HG03139 (cell line): ENCODE data around the gene ADGRG1.

Source experiments
- ATAC-seq: cut with Tn5 transposase; IDR thresholded peaks from one replicate; pipeline ENCODE4 v1.9.1; 2021; ENCODE audit not compliant: unreplicated experiment

The ADGRG1 gene

DNA sequence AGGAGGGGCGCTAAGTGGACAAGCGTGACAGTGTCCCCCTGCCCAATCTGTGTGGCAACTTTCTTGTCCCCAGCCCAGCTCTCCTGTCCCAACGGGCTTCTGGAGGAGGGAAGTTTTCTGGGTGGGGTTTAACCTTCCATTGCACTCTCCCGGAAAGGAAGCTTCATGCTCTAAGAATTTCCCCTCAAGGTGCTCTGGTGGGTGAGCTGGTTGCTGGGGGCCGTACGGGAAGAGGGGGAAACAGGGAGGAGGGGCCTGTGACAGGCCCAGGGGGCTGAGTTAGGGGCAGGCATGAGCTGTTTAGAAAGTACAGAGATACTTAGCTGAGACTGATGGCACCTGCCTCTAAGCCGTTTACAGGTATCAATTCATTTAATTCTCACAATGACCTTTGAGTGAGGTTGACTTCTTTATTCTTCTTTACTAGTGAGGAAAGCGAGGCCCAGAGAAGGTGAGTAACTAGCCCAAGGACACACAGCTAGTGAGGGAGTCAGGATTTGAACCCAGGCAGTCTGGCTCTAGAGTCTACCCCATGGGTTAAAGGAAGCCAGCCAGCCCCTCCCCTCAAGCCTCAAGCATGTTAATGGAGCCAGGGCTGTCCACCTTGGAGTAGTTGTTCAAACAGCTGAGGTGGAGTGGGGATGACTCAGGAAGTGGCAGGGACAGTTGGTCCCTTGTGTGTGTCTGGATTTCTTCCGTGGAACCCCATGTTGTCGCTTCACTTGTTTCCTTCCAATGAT is 18.9 kb downstream of the ADGRG1 start:
- no peak for ATAC-seq

- ATAC-seq = no peak
Observed at GRCh38 chr16:57648125-57648524, 19.7 kb downstream of the ADGRG1 start.

DNA sequence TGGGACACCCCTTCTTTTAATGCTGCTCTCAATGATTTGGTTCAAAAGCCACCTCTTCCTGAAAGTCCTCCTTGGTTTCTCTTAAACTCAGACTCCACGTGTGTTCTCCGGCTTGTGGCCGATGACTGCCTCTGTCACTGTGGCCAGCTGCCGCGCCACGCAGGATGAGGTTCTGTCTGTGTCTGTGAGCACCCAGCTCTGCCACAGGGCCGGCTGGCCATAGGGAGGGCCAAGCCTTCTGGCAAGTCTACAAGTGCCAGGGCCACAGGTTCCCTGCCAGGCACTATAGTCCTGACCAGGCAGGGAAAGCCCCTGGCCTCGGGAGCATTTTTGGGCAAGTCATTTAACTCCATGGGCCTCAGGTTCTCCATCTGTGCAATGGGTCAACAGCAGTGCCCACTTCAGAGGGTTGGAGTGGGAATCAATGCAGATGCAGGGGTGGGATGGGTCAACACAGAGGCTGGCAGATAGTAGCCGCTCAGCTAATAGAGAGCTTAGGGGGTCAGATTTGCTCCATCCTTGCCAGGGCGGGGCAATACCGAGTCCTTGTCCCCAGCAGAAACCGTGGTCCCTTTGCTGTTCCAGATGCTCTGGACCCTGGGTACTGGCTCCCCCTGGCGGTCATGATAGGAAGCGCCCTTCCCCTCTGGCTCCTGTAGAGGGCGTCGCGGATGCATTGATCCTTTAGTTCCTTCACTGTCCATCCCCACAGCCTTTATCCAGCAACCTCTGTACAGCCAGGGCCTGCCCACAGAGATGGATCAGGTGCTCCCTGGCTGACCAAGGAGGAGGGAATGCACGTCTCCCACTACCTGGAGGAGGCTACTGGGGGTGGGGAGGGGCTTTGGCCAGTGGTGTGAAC is 20.4 kb downstream of the ADGRG1 start:
- no peak for ATAC-seq

DNA sequence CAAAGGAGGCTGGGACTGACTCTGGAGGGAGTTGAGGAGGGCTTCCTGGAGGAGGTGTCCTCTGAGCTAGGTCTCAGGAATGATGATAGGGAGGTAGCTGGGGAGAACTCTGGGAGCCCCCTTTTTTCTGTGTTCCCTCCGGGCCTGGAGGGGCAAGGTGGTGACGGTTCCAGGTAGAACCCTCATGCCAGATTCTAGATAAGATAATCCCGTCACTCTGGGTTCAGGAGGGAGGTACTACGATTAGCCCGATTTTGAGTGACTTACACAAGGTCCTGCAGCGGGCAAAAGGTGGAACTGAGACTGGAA is 21.0 kb downstream of the ADGRG1 start:
- ATAC-seq = no peak

- no peak for ATAC-seq
Observed at GRCh38 chr16:57649846-57650245, 21.4 kb downstream of the ADGRG1 start.

GRCh38 chr16:57651344-57652333 is 23.2 kb downstream of the ADGRG1 start:
- no peak for ATAC-seq

- ATAC-seq = no peak
Observed at GRCh38 chr16:57652695-57653471, 24.5 kb downstream of the ADGRG1 start.

GRCh38 chr16:57653936-57654335 is 25.5 kb downstream of the ADGRG1 start:
- no peak for ATAC-seq

DNA sequence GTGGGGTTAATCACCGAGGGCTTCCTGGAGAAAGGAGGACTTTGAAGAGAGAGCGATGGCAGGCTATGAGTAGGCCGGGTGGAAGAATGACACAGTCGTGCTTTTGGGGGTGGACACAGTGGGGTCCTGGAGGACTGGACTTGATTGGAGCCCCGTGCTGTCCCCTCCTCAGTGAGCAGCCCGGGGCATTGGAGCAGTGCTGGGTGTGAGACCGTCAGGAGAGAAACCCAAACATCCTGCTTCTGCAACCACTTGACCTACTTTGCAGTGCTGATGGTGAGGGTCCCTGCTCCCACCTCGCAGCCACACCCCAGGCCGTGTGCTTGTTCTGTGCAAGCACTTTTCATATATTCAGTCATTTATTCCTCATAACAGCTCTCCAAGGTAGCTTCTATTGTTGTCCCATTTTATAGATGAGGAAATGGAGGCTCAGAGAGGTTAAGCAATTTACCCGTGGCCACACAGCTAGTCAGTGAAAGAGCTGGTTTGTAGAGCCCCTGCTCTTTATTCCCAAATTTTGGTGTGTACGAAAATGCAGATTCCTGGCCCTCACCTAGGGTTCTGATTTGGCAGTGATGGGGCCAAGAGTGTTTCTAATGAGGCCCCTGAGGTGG is 28.0 kb downstream of the ADGRG1 start:
- no peak for ATAC-seq

DNA sequence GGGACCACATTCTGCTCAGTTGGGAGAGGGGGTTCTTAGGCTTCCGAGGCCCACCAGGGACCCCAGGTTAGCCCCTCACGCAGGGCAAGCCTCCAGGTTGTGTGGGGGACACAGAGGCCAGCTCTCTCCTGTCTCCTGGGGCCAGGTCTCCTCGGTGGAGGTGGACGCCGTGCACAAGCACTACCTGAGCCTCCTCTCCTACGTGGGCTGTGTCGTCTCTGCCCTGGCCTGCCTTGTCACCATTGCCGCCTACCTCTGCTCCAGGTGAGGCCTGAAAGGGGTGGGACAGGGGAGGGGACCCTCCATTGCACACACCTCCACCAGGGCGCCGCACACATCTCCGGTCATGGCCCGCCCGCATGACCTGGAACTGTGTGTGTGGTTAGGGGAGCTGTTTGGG is 28.8 kb downstream of the ADGRG1 start:
- ATAC-seq = no peak

DNA sequence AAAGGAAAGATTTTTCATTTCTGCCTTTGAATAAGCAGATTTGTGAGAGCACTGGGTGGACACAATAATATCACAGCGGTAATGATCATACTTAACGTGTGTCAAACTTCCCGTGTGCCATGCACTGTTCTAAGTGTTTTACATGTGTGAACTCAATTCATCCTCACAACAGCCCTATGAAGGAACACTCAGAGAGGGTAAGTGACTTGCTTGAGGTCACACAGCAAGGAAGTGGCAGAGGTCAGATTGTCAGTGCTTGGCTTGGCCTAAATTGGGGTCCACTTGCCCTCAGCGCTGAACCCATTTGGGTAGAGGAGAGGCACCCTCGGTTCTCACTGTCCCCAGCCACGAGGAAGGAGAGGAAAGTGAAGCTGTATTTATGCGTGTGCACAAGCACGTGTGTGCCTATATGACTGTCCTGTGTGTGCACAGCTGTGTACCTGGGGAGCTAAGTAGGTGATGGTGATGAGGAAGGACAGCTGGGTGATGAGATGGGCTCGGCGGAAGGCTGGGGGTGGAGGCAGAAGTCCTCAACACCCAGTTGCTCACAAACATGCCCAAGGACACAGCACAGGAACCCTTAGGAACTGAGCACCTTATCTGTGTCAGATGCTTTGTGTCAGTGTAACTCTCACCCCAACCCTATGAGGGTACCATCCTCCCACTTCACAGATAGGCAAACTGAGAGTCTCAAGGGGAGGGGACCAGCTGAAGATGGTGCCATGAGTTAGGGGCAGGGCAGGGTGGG is 29.9 kb downstream of the ADGRG1 start:
- ATAC-seq = no peak

DNA sequence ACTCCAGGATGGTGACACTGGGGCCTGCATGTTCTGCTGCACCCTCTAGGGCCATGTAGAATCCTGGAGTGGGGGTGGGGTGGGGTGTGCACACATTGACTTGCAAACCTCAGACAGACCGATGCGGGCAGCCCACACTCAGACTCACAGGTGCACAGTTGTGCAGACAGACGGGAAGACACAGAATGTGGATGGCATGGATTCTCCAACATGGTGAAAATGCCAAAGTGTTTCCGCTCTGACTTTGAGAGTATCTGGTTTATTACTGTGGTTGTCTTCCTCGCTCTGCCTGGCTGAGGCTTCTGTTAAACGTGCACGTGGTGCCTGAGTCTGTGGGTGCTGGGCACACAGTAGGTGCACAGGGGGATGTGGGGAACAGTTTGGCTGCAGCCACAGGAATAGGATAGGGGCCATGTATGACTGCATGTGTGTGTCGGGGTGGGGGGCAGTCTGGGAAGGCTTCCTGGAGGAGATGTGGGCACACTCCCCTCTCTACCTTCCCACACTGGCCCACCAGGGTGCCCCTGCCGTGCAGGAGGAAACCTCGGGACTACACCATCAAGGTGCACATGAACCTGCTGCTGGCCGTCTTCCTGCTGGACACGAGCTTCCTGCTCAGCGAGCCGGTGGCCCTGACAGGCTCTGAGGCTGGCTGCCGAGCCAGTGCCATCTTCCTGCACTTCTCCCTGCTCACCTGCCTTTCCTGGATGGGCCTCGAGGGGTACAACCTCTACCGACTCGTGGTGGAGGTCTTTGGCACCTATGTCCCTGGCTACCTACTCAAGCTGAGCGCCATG is 30.6 kb downstream of the ADGRG1 start:
- ATAC-seq = no peak

DNA sequence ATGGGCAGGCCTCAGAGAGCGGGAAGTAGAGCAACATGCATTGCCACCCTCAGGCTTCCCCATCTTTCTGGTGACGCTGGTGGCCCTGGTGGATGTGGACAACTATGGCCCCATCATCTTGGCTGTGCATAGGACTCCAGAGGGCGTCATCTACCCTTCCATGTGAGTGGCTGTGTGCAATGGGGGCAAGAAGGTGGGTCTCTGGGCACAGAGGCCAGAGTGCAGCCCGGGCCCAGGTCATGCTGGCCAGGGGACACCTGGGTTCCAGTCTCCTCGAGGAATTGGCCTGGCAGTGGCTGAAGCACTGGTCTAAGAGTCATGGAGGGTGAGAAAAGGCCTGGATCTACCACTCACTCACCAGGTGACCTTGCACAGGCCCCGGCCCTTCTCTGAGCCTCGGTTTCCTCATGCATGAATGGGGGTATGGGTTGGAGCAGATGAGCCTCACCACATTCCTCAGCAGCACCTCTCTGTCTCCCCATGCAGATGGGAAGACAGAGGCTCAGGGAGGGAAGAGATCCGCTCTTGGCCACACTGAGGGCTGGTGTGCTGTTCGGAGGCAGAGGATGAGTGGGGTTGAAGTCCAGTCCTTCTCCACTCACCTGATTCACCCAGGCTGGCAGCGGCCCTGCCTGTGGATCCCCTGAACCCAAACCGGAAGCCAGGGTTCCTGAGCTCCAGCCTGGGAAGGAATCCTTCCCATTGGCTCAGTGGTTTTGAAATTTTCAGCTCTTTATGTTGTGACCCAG is 32.5 kb downstream of the ADGRG1 start:
- ATAC-seq = no peak

GRCh38 chr16:57661510-57661909 is 33.1 kb downstream of the ADGRG1 start:
- ATAC-seq = no peak

- ATAC-seq = no peak
Observed at GRCh38 chr16:57661936-57662906, 33.8 kb downstream of the ADGRG1 start.

DNA sequence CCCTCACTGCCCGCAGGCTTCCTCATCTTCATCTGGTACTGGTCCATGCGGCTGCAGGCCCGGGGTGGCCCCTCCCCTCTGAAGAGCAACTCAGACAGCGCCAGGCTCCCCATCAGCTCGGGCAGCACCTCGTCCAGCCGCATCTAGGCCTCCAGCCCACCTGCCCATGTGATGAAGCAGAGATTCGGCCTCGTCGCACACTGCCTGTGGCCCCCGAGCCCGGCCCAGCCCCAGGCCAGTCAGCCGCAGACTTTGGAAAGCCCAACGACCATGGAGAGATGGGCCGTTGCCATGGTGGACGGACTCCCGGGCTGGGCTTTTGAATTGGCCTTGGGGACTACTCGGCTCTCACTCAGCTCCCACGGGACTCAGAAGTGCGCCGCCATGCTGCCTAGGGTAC is 35.0 kb downstream of the ADGRG1 start:
- ATAC-seq = no peak
